Gastroesophageal sphincter (tissue), 4 donors: ENCODE measurements around the gene RAE1. TPM values are rescaled to one million over a fixed set of nuclear protein-coding genes. Genes with fewer than 3 reads are reported as not detected.

Experiments
- ATAC-seq: fragments of 150-250 bp; one replicate; pipeline ENCODE4 v1.9.1; 2016; ENCODE audit warnings: mild to moderate bottlenecking, moderate library complexity
- H3K27ac ChIP-seq, 4 donors: fragments of 200-600 bp; sonication (generic) in 3 of 4; 1 replicate in 3 of 4; 2 replicates in 1 of 4; pipeline ENCODE4 v1.5.1; 2016 to 2019
- H3K27me3 ChIP-seq: fragments of 200-600 bp; sonication (generic); one replicate; pipeline ENCODE4 v1.5.1; 2019
- H3K36me3 ChIP-seq, 2 donors: fragments of 200-600 bp; sonication (generic); one replicate each; pipeline ENCODE4 v1.5.1; 2019; ENCODE audit warnings: control low read depth in 1 of 2
- H3K4me1 ChIP-seq, 3 donors: fragments of 200-600 bp; sonication (generic); 1 replicate in 2 of 3; 2 replicates in 1 of 3; pipeline ENCODE4 v1.5.1; 2016 to 2019; ENCODE audit warnings: control low read depth in 2 of 3
- H3K4me3 ChIP-seq, 2 donors: fragments of 200-600 bp; sonication (generic); one replicate each; pipeline ENCODE4 v1.5.1; 2019; ENCODE audit warnings: mild to moderate bottlenecking in 1 of 2, moderate library complexity in 1 of 2
- H3K9me3 ChIP-seq, 3 donors: fragments of 200-600 bp; sonication (generic); one replicate each; pipeline ENCODE4 v1.5.1; 2017 to 2019; ENCODE audit warnings: control low read depth in 2 of 3
- EP300 ChIP-seq: sonication (generic); formaldehyde crosslinking; IDR thresholded peaks from one replicate; pipeline ENCODE4 v1.6.1; 2017; ENCODE audit warnings: antibody characterized with exemption, mild to moderate bottlenecking
- POLR2A ChIP-seq, 2 donors: fragments of 450-650 bp; IDR thresholded peaks; one replicate each; pipeline ENCODE4 v1.6.1; 2017; ENCODE audit warnings: antibody characterized with exemption in 2 of 2, mild to moderate bottlenecking in 2 of 2, moderate library complexity in 1 of 2
- POLR2AphosphoS5 ChIP-seq: sonication (generic); formaldehyde crosslinking; IDR thresholded peaks from one replicate; pipeline ENCODE4 v1.6.1; 2017; ENCODE audit warnings: antibody characterized with exemption
- WGBS, 2 donors: methylation state at CpG; one replicate each; pipeline ENCODE4 v1.1.5; 2018; ENCODE audit warnings: low coverage in 1 of 2; 5-methylcytosine and 5-hydroxymethylcytosine counted together
- total RNA-seq, 4 donors: library from RNA; depleted of rRNA; stranded (reverse); fragments of >200 nt; gene quantifications; one replicate each; pipeline ENCODE4 v1.1.0, GENCODE V29; 2016
- TF ChIP-seq, protein P1 (sequence below), 4 experiments: fragments of 200-600 bp in 2 of 4; fragments of 450-650 bp in 2 of 4; sonication (generic) in 1 of 4; IDR thresholded peaks; one replicate each; pipeline ENCODE4 v1.5.1; 2017 to 2019; ENCODE audit warnings: antibody characterized with exemption in 4 of 4, mild to moderate bottlenecking in 2 of 4, moderate library complexity in 2 of 4

The RAE1 gene
- total RNA-seq, 4 donors from 2014 or later: 16.5 to 30.4 (median 25.1) TPM

DNA sequence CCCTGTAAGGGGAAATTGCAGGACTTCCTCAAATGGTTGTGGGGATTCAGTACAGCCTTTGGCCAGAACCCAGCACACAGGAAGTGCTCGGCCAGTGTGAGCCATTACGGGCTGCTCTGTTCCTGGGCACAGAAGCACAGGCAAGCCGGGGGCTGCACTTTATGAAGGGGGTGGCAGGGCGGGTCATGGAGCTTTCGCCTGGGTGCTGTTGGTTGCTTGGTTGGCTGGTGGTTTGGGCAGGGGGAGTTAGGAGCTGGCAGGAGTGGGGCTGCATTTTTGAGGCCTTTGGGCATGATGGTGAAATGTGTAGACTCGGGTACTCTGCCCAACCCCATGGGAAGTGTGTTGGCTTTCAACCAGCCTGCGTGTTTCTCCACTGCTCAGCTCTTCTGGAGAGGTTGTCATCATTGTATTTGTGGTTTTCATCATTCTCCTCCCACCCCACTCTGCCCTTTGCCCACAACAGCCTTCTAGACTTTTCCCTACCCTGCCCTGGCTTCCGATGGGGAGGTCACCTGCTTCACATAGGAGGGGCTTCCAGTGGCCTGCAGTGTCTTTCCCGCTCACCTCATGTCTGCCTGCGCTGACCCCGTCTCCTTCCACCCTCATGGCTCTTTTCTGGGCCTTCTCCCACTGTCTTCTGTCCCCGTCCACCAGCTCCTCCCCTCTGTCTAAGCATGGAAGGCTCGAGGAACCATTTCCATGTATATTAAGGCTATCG is 24.0 kb downstream of the RAE1 start:
- ATAC-seq: peak; percentile 73
- Histone ChIP-seq H3K27me3 (no peaks in the 10 kb centered on the region), H3K4me1 (no peaks in the 10 kb centered on the region), H3K36me3 (peaks cover 0 to 98% of the 10 kb centered on the region in 2 donors), H3K9me3 (no peaks in the 10 kb centered on the region), H3K4me3 (peak overlapping the region in 1 of 2 donors; percentile 13), H3K27ac (peak overlapping the region in 2 of 4 donors; percentile 41 to 46)
- TF ChIP-seq POLR2AphosphoS5 (no peak), POLR2A (IDR thresholded peaks at IDR 0.05) (no peak), EP300 (no peak)
- TF ChIP-seq, protein P1, sequence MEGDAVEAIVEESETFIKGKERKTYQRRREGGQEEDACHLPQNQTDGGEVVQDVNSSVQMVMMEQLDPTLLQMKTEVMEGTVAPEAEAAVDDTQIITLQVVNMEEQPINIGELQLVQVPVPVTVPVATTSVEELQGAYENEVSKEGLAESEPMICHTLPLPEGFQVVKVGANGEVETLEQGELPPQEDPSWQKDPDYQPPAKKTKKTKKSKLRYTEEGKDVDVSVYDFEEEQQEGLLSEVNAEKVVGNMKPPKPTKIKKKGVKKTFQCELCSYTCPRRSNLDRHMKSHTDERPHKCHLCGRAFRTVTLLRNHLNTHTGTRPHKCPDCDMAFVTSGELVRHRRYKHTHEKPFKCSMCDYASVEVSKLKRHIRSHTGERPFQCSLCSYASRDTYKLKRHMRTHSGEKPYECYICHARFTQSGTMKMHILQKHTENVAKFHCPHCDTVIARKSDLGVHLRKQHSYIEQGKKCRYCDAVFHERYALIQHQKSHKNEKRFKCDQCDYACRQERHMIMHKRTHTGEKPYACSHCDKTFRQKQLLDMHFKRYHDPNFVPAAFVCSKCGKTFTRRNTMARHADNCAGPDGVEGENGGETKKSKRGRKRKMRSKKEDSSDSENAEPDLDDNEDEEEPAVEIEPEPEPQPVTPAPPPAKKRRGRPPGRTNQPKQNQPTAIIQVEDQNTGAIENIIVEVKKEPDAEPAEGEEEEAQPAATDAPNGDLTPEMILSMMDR (IDR thresholded peaks at IDR 0.05): no peak
- 75 to 87% methylated on average over 7 to 8 of the region's 14 CpGs for WGBS, 2 donors

DNA sequence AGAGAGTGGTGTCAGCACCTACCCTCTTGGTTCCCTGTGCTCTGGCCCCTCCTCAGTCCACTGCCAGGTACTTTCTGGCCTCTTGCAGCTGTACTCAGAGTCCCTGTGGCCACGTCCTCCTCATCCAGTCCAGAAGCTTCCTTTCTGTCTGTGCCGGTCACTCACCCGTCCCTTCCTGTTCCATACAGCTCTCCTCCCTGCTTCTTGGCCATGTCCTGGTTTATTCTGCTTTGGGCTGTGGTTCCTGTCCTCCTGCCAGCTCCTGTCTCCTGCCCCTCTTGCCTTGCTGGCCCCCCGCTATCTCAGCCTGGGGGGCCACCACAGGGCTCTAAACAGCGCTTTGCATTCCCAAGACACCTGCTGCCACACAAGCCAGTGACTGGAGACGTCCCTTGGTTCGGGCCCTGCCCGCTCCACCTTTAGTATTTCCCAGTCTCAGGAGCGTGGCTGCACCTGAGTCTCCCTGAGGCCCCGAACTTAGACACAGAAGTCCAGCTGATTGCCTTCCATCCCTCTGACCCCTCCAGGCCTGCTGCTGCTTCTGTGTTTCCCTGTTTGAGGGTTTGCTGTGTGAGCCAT is 24.7 kb downstream of the RAE1 start:
- TF ChIP-seq, protein P1 (IDR thresholded peaks at IDR 0.05): no peak
- no peak for TF ChIP-seq POLR2AphosphoS5
- TF ChIP-seq EP300: no peak
- no peak for TF ChIP-seq POLR2A (IDR thresholded peaks at IDR 0.05)
- Histone ChIP-seq H3K27ac (peak overlapping the region in 2 of 4 donors; percentile 41 to 46), H3K4me3 (peak overlapping the region in 1 of 2 donors; percentile 13), H3K27me3 (no peaks in the 10 kb centered on the region), H3K9me3 (no peaks in the 10 kb centered on the region), H3K36me3 (peaks cover 0 to 98% of the 10 kb centered on the region in 2 donors), H3K4me1 (no peaks in the 10 kb centered on the region)
- 85 to 89% methylated on average over 2 to 9 of the region's 10 CpGs for WGBS, 2 donors
- no peak for ATAC-seq

DNA sequence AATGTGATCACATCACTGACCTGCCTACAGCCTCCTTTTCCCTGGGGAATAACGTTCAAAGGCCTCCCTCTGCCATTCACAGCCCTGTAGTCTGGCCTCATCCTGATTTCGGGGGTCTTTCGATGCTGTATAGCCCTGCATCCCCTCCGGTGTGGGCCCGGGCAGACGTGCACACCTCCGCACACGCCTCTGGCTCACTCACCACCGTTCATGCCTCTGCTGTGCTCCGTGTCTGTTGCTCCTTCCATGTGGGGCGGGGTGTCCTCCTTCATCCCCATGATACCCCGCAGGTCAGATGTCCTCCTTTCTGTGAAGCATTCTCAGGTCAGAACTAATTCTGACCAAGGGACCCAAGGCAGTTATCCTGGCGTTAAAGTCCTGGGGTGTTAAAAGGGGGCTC is 26.3 kb downstream of the RAE1 start:
- Histone ChIP-seq H3K4me1 (peaks cover 0 to 9% (median 0%) of the 10 kb centered on the region in 3 donors), H3K4me3 (no peak overlapping the region), H3K27me3 (no peaks in the 10 kb centered on the region), H3K36me3 (peaks cover 0 to 87% of the 10 kb centered on the region in 2 donors), H3K9me3 (no peaks in the 10 kb centered on the region), H3K27ac (no peak overlapping the region)
- ATAC-seq: no peak
- TF ChIP-seq, protein P1 (IDR thresholded peaks at IDR 0.05): no peak
- TF ChIP-seq POLR2AphosphoS5 (no peak), EP300 (no peak), POLR2A (IDR thresholded peaks at IDR 0.05) (no peak)
- WGBS, 2 donors: 75 to 77% methylated on average over 13 of the region's 13 CpGs

DNA sequence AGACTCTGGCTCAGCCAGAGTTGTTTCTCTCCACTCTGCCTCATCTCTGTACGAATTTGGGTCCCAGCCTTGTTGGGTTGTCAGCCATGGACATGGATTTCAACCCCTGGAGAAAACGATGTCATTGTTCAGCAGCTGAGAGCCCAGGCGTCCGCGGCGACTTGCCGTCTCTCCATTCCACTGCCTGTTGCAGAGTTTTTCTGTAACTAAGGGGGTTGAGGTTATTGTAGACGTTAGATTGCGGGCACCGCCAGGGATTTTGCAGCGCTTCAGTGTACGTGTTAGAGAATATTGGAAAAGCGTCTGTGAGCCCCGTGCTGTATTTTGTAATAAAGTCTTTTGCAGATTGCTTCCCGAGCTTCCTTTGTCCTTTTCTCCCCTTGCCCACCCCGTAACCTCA is 27.1 kb downstream of the RAE1 start:
- 71 to 91% methylated on average over 5 to 14 of the region's 16 CpGs for WGBS, 2 donors
- Histone ChIP-seq H3K9me3 (no peaks in the 10 kb centered on the region), H3K36me3 (peaks cover 0 to 80% of the 10 kb centered on the region in 2 donors), H3K4me3 (no peak overlapping the region), H3K27me3 (no peaks in the 10 kb centered on the region), H3K27ac (no peak overlapping the region), H3K4me1 (peaks cover 0 to 9% (median 0%) of the 10 kb centered on the region in 3 donors)
- TF ChIP-seq EP300: no peak
- ATAC-seq: no peak

DNA sequence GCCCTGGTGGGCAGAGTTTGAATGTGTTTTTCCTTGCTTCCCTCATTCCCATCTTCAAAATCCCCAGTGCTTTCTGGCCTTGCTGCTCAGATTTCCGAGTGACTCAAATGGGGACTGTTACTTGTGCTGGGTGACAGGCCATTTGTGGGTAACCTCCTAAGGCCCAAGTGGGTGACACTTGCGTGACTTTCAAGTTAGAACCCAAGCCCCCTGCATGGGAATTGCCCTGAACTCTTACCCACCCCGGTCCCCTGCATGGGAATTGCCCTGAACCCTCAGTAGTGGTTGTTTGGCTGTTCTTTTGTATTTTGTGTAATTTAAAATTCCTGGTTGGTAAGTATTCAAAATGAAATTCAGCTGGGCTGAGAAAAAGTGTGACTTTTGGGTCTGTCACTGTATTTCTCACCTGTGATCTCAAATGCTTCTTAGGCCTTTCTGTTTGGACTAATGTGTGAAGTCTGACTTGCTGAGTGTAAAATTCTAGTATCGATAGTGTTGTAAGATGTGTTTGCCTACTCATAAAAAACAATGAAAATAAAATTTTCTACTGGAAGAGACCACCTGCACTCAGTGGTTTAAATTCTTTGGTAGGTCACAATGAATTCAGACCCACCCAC is 27.7 kb downstream of the RAE1 start:
- WGBS, 2 donors: 82 to 88% methylated on average over 3 to 4 of the region's 4 CpGs
- peaks cover 0 to 73% of the 10 kb centered on the region in 2 donors for H3K36me3 ChIP-seq
- no peak overlapping the region for H3K4me3 ChIP-seq
- TF ChIP-seq POLR2A (IDR thresholded peaks at IDR 0.05): no peak
- no peak for TF ChIP-seq POLR2AphosphoS5
- TF ChIP-seq, protein P1 (IDR thresholded peaks at IDR 0.05): no peak
- no peak for TF ChIP-seq EP300
- H3K27ac ChIP-seq: no peak overlapping the region
- H3K27me3 ChIP-seq: no peaks in the 10 kb centered on the region
- no peaks in the 10 kb centered on the region for H3K9me3 ChIP-seq
- no peak for ATAC-seq
- peaks cover 0 to 9% (median 0%) of the 10 kb centered on the region in 3 donors for H3K4me1 ChIP-seq
